ENCODE measurements around the gene DNHD1. TPM values are rescaled to one million over a fixed set of nuclear protein-coding genes. Genes with fewer than 3 reads are reported as not detected.

DNHD1 gene
- total and polyA plus RNA-seq, 9 of the 15 experiments (the other 6 are each of a cell fraction or from before 2014, with no cell fraction given): 0.82 to 9.7 (median 3.8) TPM

DNA sequence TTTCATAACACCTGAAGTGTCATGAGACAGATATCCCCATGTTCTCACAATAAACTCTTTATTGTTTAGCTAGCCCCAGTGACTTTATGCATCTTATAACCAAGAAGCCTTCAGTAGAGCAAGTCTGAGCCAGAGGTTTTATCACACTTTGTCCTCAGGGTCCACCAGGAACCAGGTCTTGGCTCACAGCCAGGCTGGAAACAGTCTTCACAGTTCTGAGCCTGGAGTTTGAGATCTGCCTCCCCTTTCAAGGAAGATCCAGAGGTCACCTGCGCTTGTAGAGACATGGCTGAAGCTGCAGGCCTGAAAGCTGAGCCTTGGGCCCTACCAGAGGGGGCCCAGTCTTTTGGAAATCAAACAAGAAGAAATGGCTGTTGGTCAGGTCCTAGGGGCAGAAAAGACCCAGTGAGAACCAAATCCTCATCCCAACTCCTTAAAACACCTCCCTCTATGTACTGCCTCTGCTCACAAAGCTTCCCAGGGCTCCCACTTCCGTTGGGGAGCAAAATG is 102.9 kb downstream of the DNHD1 start:
- BruUV-seq (replicated peaks): no TSS peak
- peaks cover 10% of the 10 kb centered on the region for H3K9me1 ChIP-seq (ENCODE audit: control insufficient read depth, insufficient read depth, low read length)
- H3K27me3 ChIP-seq (ENCODE audit: control insufficient read depth in 2 of 2, insufficient read depth in 2 of 2, low read length in 2 of 2): no peaks in the 10 kb centered on the region
- CTCF ChIA-PET (ENCODE audit: low intra/inter-chr PET ratio): no interaction called here
- TF ChIP-seq PURB (CRISPR knock-in tag; IDR thresholded peaks at IDR 0.05; ENCODE audit: low read depth) (no peak), ZFP30 (CRISPR knock-in tag; IDR thresholded peaks at IDR 0.05; ENCODE audit: borderline replicate concordance) (no peak), CREM (IDR thresholded peaks at IDR 0.05; ENCODE audit: low read depth) (no peak), TGIF2 (CRISPR knock-in tag; IDR thresholded peaks at IDR 0.05) (no peak), NFIC (IDR thresholded peaks at IDR 0.05) (peak; percentile 79), GATAD2B (IDR thresholded peaks at IDR 0.05; ENCODE audit: borderline replicate concordance) (no peak), NR4A1 (CRISPR knock-in tag; IDR thresholded peaks at IDR 0.05) (no peak), NR4A1 (tag; IDR thresholded peaks at IDR 0.05) (no peak), KDM4B (IDR thresholded peaks at IDR 0.05; ENCODE audit: borderline replicate concordance in 2 of 2, low read depth in 1 of 2) (no peak)
- POLR2A ChIA-PET: interaction anchor here (1.2 to 2.1 kb wide), 3 partner anchors 18 to 39 kb away, joined by 3 to 6 read pairs (median 6); partner anchors contain the start of gene TPP1
- peaks cover 74% of the 10 kb centered on the region for H3K36me3 ChIP-seq (ENCODE audit: control insufficient read depth, insufficient read depth, low read length)
- WGBS (ENCODE audit: insufficient coverage, low coverage, missing lambda C conversion rate): 62% methylated on average over 2 of the region's 2 CpGs
- peaks cover 14 to 18% of the 10 kb centered on the region in 2 experiments; a peak in 4 of 5 replicates for H3K4me1 ChIP-seq (replicated peaks in 1 of 2; ENCODE audit: control insufficient read depth in 2 of 2, insufficient read depth in 2 of 2, low read length in 2 of 2)
- FAIRE-seq: no peak
- H3K79me2 ChIP-seq (ENCODE audit: control insufficient read depth, insufficient read depth, low read length): peaks cover 65% of the 10 kb centered on the region
- no peaks in the 10 kb centered on the region for H4K20me1 ChIP-seq (replicated peaks; ENCODE audit: control insufficient read depth, insufficient read depth, low read length)
- in situ Hi-C loops (cut with MboI): no loop called here
- no peak overlapping the region for H3K4me2 ChIP-seq (ENCODE audit: insufficient read depth, low read length)
- H3K9me3 ChIP-seq (replicated peaks; ENCODE audit: control insufficient read depth, insufficient read depth, low read depth, low read length): no peaks in the 10 kb centered on the region
- no peak overlapping the region; a peak in 1 of 4 replicates for H3K9ac ChIP-seq (ENCODE audit: insufficient read depth in 1 of 2, low read depth in 2 of 2, low read length in 2 of 2)
- no peak overlapping the region for H3K27ac ChIP-seq (ENCODE audit: extremely low read depth, low read depth, low read length)
- intact Hi-C loops (cut with micrococcal nuclease): loop anchor here (5.0 kb wide), 1 partner anchor 67 kb away; no protein-coding TSS in a partner anchor
- H2AFZ ChIP-seq (ENCODE audit: low read depth, low read length): no peak overlapping the region
- DNase-seq (ENCODE audit: extremely low read depth in 1 of 4, low spot score in 3 of 4): no peak
- no peak for ATAC-seq
- H3K4me3 ChIP-seq: no peak overlapping the region
